ENCODE measurements around the gene DCAF7. TPM values are rescaled to one million over a fixed set of nuclear protein-coding genes. Genes with fewer than 3 reads are reported as not detected.

Gene DCAF7
- total and polyA plus RNA-seq, 11 donors, result 9.9 to 61.8 (median 41.2) TPM

DNA sequence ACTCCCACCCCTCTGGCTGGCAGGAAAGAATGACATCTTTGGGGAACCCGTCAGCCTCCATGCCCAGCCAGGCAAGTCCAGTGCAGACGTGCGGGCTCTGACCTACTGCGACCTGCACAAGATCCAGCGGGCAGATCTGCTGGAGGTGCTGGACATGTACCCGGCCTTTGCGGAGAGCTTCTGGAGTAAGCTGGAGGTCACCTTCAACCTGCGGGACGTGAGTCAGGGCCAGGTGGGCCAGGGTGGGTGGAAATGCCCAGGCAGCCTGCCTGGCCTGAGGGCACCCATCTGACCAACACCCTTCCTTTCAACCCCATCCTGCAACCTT is 8.1 kb upstream of the DCAF7 start:
- ATAC-seq (no peak), DNase-seq (no peak)
- no peak for TF ChIP-seq POLR2A (IDR thresholded peaks at IDR 0.05)
- TF ChIP-seq, protein P1, sequence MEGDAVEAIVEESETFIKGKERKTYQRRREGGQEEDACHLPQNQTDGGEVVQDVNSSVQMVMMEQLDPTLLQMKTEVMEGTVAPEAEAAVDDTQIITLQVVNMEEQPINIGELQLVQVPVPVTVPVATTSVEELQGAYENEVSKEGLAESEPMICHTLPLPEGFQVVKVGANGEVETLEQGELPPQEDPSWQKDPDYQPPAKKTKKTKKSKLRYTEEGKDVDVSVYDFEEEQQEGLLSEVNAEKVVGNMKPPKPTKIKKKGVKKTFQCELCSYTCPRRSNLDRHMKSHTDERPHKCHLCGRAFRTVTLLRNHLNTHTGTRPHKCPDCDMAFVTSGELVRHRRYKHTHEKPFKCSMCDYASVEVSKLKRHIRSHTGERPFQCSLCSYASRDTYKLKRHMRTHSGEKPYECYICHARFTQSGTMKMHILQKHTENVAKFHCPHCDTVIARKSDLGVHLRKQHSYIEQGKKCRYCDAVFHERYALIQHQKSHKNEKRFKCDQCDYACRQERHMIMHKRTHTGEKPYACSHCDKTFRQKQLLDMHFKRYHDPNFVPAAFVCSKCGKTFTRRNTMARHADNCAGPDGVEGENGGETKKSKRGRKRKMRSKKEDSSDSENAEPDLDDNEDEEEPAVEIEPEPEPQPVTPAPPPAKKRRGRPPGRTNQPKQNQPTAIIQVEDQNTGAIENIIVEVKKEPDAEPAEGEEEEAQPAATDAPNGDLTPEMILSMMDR (IDR thresholded peaks at IDR 0.05), result no peak
- H3K9me3 ChIP-seq, result no peaks in the 10 kb centered on the region
- H3K4me3 ChIP-seq, result no peak overlapping the region
- H3K27ac ChIP-seq, result no peak overlapping the region
- intact Hi-C loops (cut with DNase I), result loop anchor here in 1 of 10 donors (10.0 kb wide), 1 partner anchor 97 kb away; the partner anchor contains the start of gene CYB561
- H3K4me1 ChIP-seq, result peaks cover 0 to 9% (median 6%) of the 10 kb centered on the region in 12 donors
- 92 to 94% (median 93%) methylated on average over 8 to 9 of the region's 9 CpGs for WGBS, 4 donors
- H3K27me3 ChIP-seq, result peaks cover 6 to 31% (median 23%) of the 10 kb centered on the region in 9 donors
- H3K36me3 ChIP-seq, result no peaks in the 10 kb centered on the region

DNA sequence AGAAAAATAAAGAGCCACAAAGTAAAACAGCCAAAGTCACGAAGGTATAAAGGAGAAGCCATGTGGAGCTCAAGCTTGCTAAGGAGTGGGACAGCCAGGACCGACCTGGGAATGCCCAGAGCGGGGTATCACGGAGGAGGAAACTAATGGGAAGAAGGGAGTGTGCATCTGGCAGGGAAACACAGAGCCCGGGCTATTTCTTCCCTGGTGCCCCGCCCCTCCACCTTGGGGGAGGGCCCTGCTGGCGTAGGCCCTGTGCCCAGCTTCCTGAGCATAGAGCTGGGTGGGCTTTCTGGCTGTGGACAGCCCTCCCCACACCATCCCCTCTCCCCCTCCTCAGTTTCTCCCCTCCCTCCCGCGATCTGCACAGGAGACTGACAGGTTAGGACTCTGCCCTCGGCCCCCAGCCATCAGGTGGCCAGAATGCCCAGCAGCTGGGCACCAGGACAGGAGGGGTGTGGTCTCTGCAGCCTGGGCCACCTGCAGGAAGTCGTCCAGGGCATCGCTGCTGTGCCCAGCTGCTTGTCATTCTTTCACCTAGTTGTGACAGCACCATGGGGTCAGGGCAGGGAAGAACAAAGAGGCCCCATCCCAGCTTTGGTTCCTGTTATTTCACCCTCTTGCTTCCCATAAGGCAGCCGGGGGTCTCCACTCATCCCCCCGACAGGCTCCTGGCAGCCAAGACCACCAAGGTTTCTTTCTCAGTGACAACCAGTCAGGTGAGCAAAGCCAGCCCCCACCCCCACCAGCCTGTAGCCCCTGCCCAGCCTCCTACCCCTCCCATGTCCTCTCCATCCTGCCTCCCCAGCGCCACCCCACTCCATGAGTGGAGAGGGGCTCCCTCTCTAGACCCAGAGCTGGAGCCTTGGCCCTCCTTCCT is 7.1 kb upstream of the DCAF7 start:
- Histone ChIP-seq H3K9me3 (no peaks in the 10 kb centered on the region), H3K36me3 (no peaks in the 10 kb centered on the region), H3K27me3 (peaks cover 0 to 21% (median 15%) of the 10 kb centered on the region in 9 donors), H3K4me1 (peaks cover 0 to 4% (median 3%) of the 10 kb centered on the region in 12 donors), H3K27ac (no peak overlapping the region), H3K4me3 (no peak overlapping the region)
- ATAC-seq (no peak), DNase-seq (no peak)
- 66 to 75% (median 68%) methylated on average over 14 to 15 of the region's 15 CpGs for WGBS, 4 donors
- intact Hi-C loops (cut with DNase I), result loop anchor here in 1 of 10 donors (10.0 kb wide), 1 partner anchor 98 kb away; the partner anchor contains the start of gene CYB561
- TF ChIP-seq, protein P1 (IDR thresholded peaks at IDR 0.05), result no peak

DNA sequence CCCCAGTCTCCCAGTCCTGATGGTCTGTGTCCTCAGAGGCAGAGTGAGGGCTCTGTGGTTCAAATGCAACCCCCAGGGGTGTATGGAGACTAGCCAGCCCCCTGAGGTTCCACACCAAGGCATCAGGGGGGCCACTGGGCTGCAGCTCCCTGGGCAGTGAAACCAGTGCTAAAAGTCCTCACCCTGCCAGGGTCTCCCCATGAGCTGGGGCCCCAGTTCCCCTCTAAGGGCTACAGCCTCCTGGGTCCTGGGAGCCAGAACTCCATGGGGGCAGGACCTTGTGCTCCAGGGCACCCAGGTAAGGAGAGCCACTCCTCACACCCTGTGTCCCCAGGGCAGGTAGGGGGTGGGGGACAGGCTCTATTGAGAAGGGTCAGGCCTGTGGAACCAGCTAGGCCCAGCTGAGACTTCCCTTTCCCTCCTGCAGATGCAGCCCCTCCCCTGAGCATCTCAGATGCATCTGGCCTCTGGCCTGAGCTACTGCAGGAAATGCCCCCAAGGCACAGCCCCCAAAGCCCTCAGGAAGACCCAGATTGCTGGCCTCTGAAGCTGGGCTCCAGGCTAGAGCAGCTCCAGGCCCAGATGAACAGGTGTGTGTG is 6.4 kb upstream of the DCAF7 start:
- Histone ChIP-seq H3K27me3 (peaks cover 0 to 14% (median 8%) of the 10 kb centered on the region in 9 donors), H3K36me3 (no peaks in the 10 kb centered on the region), H3K4me3 (no peak overlapping the region), H3K9me3 (no peaks in the 10 kb centered on the region), H3K27ac (no peak overlapping the region), H3K4me1 (peaks cover 0 to 5% (median 0%) of the 10 kb centered on the region in 12 donors)
- ATAC-seq (no peak), DNase-seq (no peak)
- TF ChIP-seq, protein P1 (IDR thresholded peaks at IDR 0.05), result no peak
- no peak for TF ChIP-seq POLR2A (IDR thresholded peaks at IDR 0.05)
- intact Hi-C loops (cut with DNase I), result loop anchor here in 1 of 10 donors (10.0 kb wide), 1 partner anchor 99 kb away; the partner anchor contains the start of gene CYB561

Data from heart left ventricle (tissue), 16 donors.